ENCODE measurements around the gene EMX1. TPM values are rescaled to one million over a fixed set of nuclear protein-coding genes. Genes with fewer than 3 reads are reported as not detected.

The EMX1 gene
- total and polyA plus RNA-seq, 2 experiments from 2014 or later, result not detected

DNA sequence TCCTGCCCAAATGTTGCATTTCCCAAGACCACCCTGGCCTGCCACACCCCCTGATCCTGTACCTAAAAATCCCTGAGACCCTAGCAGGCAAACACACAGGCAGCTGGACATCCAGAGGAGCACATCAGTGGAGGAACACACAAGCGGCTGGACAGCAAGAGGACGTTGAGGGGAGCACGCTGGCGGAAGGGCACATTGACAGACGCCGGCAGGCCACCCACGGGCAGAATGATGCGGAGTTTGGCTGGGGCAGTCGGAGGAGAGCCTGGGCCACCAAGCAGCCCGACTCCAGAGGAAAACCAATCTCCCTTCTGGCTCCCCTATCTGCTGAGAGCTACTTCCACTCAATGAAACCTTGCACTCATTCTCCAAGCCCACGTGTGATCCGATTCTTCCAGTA is 47.7 kb downstream of the EMX1 start:
- Histone ChIP-seq H3K4me3 (no peak overlapping the region), H4K20me1 (ENCODE audit: insufficient read depth) (no peaks in the 10 kb centered on the region), H3K9me2 (ENCODE audit: insufficient read depth) (no peaks in the 10 kb centered on the region), H3K79me2 (ENCODE audit: insufficient read depth) (no peaks in the 10 kb centered on the region), H3K36me3 (ENCODE audit: low read depth) (no peaks in the 10 kb centered on the region), H3K27ac (no peak overlapping the region), H3K27me3 (replicated peaks; ENCODE audit: insufficient read depth) (no peaks in the 10 kb centered on the region), H3K4me1 (ENCODE audit: insufficient read depth) (no peaks in the 10 kb centered on the region), H3F3A (ENCODE audit: insufficient read depth) (no peaks in the 10 kb centered on the region), H2AFZ (no peak overlapping the region), H3K4me2 (ENCODE audit: unreplicated experiment) (no peak overlapping the region), H3K9me3 (ENCODE audit: low read depth) (no peaks in the 10 kb centered on the region), H3K9ac (no peak overlapping the region)
- TF ChIP-seq EZH2 (IDR thresholded peaks at IDR 0.05; ENCODE audit: insufficient read depth, poor library complexity, severe bottlenecking), result no peak
- no peak for TF ChIP-seq EZH2phosphoT487 (IDR thresholded peaks at IDR 0.05; ENCODE audit: insufficient read depth, low read depth)
- DNase-seq, result no peak
- WGBS, 2 experiments (ENCODE audit: low coverage in 1 of 2, low lambda C conversion rate in 2 of 2, missing lambda C conversion rate in 2 of 2), result 83 to 87% methylated on average over 8 to 12 of the region's 12 CpGs
- in situ Hi-C loops (cut with MboI), result no loop called here

GRCh38 chr2:72965770-72966450 is 48.6 kb downstream of the EMX1 start:
- H4K20me1 ChIP-seq (ENCODE audit: insufficient read depth), result no peaks in the 10 kb centered on the region
- no peak overlapping the region for H2AFZ ChIP-seq
- H3K9me3 ChIP-seq (ENCODE audit: low read depth), result no peaks in the 10 kb centered on the region
- H3K4me3 ChIP-seq, result no peak overlapping the region
- H3K4me1 ChIP-seq (ENCODE audit: insufficient read depth), result no peaks in the 10 kb centered on the region
- in situ Hi-C loops (cut with MboI), result no loop called here
- no peaks in the 10 kb centered on the region for H3K27me3 ChIP-seq (replicated peaks; ENCODE audit: insufficient read depth)
- H3K79me2 ChIP-seq (ENCODE audit: insufficient read depth), result no peaks in the 10 kb centered on the region
- no peaks in the 10 kb centered on the region for H3K36me3 ChIP-seq (ENCODE audit: low read depth)
- no peak for TF ChIP-seq EZH2phosphoT487 (IDR thresholded peaks at IDR 0.05; ENCODE audit: insufficient read depth, low read depth)
- no peak for TF ChIP-seq EZH2 (IDR thresholded peaks at IDR 0.05; ENCODE audit: insufficient read depth, poor library complexity, severe bottlenecking)
- H3K27ac ChIP-seq, result no peak overlapping the region
- WGBS, 2 experiments (ENCODE audit: low coverage in 1 of 2, low lambda C conversion rate in 2 of 2, missing lambda C conversion rate in 2 of 2), result 94 to 97% methylated on average over 14 of the region's 14 CpGs
- no peak overlapping the region for H3K4me2 ChIP-seq (ENCODE audit: unreplicated experiment)
- no peak for DNase-seq
- H3F3A ChIP-seq (ENCODE audit: insufficient read depth), result no peaks in the 10 kb centered on the region
- no peaks in the 10 kb centered on the region for H3K9me2 ChIP-seq (ENCODE audit: insufficient read depth)
- H3K9ac ChIP-seq, result no peak overlapping the region

DNA sequence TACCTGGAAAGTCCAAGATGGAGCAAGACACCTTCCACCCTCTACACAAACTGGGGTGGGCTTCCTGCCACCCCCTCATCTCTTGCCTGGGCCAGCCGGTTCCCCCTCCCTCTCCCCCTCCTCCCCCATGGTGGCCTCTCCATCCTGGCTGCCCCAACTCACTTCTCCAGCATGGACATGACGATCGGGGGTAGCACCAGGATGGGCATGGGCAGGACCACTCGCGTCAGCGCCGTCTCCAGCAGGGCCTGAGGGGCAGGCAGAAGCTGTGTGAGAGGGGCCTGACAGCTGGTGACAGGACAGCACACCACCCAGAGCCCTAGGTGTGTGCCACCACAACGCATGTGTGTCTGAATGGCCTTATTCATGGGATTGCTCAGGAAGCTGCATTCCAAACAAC is 51.0 kb downstream of the EMX1 start:
- no peak for DNase-seq
- H3K9me2 ChIP-seq (ENCODE audit: insufficient read depth), result no peaks in the 10 kb centered on the region
- TF ChIP-seq EZH2 (IDR thresholded peaks at IDR 0.05; ENCODE audit: insufficient read depth, poor library complexity, severe bottlenecking), result no peak
- no peak for TF ChIP-seq EZH2phosphoT487 (IDR thresholded peaks at IDR 0.05; ENCODE audit: insufficient read depth, low read depth)
- no peaks in the 10 kb centered on the region for H3K27me3 ChIP-seq (replicated peaks; ENCODE audit: insufficient read depth)
- H3K4me2 ChIP-seq (ENCODE audit: unreplicated experiment), result no peak overlapping the region
- H3F3A ChIP-seq (ENCODE audit: insufficient read depth), result no peaks in the 10 kb centered on the region
- no peaks in the 10 kb centered on the region for H3K4me1 ChIP-seq (ENCODE audit: insufficient read depth)
- H3K79me2 ChIP-seq (ENCODE audit: insufficient read depth), result no peaks in the 10 kb centered on the region
- no peak overlapping the region for H3K27ac ChIP-seq
- in situ Hi-C loops (cut with MboI), result no loop called here
- no peak overlapping the region for H3K9ac ChIP-seq
- H4K20me1 ChIP-seq (ENCODE audit: insufficient read depth), result no peaks in the 10 kb centered on the region
- H3K36me3 ChIP-seq (ENCODE audit: low read depth), result no peaks in the 10 kb centered on the region
- no peaks in the 10 kb centered on the region for H3K9me3 ChIP-seq (ENCODE audit: low read depth)
- H2AFZ ChIP-seq, result no peak overlapping the region
- 91 to 93% methylated on average over 7 to 8 of the region's 8 CpGs for WGBS, 2 experiments (ENCODE audit: low coverage in 1 of 2, low lambda C conversion rate in 2 of 2, missing lambda C conversion rate in 2 of 2)
- no peak overlapping the region for H3K4me3 ChIP-seq

DNA sequence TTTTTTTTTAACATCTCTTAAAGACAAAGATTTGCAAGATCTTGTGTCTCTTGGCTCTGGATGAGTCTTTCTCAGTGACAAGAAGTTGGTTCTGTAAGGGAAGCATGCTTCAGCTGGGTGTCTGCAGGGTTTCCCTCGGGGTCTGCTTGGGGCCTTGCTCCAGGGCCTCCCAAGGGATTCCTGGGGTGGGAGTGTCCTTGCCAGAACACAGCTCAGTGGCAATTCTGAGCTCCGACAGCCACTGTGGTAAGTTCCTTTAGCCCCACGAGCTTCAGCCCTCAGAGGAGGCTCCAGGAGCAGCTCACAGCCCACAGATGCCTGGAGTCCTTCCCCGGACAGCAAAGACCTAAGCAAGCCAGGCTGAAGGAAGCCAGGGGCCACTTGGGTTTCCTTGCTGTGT is 52.4 kb downstream of the EMX1 start:
- Histone ChIP-seq H3K36me3 (ENCODE audit: low read depth) (no peaks in the 10 kb centered on the region), H3F3A (ENCODE audit: insufficient read depth) (no peaks in the 10 kb centered on the region), H3K4me3 (no peak overlapping the region), H3K9me3 (ENCODE audit: low read depth) (no peaks in the 10 kb centered on the region), H3K79me2 (ENCODE audit: insufficient read depth) (no peaks in the 10 kb centered on the region), H3K4me2 (ENCODE audit: unreplicated experiment) (no peak overlapping the region), H3K27ac (no peak overlapping the region), H4K20me1 (ENCODE audit: insufficient read depth) (no peaks in the 10 kb centered on the region), H2AFZ (no peak overlapping the region), H3K9me2 (ENCODE audit: insufficient read depth) (no peaks in the 10 kb centered on the region), H3K4me1 (ENCODE audit: insufficient read depth) (no peaks in the 10 kb centered on the region), H3K9ac (no peak overlapping the region), H3K27me3 (replicated peaks; ENCODE audit: insufficient read depth) (no peaks in the 10 kb centered on the region)
- in situ Hi-C loops (cut with MboI), result no loop called here
- DNase-seq, result no peak
- WGBS, 2 experiments (ENCODE audit: low coverage in 1 of 2, low lambda C conversion rate in 2 of 2, missing lambda C conversion rate in 2 of 2), result 74 to 80% methylated on average over 4 of the region's 4 CpGs
- TF ChIP-seq EZH2phosphoT487 (IDR thresholded peaks at IDR 0.05; ENCODE audit: insufficient read depth, low read depth), result no peak
- TF ChIP-seq EZH2 (IDR thresholded peaks at IDR 0.05; ENCODE audit: insufficient read depth, poor library complexity, severe bottlenecking), result no peak
